ENCODE results near the gene TPCN1. TPM values are rescaled to one million over a fixed set of nuclear protein-coding genes. Genes with fewer than 3 reads are reported as not detected.

TPCN1 gene
- total RNA-seq, 2 donors from 2014 or later = 14.1 to 43.6 TPM

DNA sequence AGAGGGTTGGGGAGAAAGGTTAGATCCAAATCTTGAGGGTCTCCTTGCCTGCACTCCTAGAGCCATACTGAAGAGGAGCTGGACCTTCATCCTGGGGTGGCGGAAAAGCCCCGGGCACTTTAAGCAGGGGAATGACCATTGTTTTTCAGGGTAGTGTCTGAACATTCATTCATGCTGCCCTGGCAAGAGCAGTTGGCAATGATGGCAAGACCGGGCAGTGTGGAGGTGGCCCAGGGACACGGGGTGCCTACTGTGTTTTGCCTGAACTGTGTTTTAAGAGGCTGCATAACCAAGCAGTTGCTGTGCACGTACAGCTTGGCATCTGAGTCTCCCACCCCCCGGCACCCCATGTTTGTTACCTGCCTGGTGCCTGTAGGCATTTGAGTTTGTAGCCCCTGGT lies 14.7 kb downstream of the TPCN1 start:
- peak overlapping the region in 1 of 2 donors; percentile 16 for H3K27ac Mint-ChIP-seq
- H3K4me1 Mint-ChIP-seq (ENCODE audit: low read depth in 2 of 2) = peaks cover 4 to 14% of the 10 kb centered on the region in 2 donors
- DNase-seq (ENCODE audit: low spot score) = no peak
- H3K9me3 Mint-ChIP-seq = no peaks in the 10 kb centered on the region
- no peak for ATAC-seq
- no peak overlapping the region for H3K4me3 Mint-ChIP-seq
- H3K36me3 Mint-ChIP-seq = no peaks in the 10 kb centered on the region
- H3K27me3 Mint-ChIP-seq = no peaks in the 10 kb centered on the region

DNA sequence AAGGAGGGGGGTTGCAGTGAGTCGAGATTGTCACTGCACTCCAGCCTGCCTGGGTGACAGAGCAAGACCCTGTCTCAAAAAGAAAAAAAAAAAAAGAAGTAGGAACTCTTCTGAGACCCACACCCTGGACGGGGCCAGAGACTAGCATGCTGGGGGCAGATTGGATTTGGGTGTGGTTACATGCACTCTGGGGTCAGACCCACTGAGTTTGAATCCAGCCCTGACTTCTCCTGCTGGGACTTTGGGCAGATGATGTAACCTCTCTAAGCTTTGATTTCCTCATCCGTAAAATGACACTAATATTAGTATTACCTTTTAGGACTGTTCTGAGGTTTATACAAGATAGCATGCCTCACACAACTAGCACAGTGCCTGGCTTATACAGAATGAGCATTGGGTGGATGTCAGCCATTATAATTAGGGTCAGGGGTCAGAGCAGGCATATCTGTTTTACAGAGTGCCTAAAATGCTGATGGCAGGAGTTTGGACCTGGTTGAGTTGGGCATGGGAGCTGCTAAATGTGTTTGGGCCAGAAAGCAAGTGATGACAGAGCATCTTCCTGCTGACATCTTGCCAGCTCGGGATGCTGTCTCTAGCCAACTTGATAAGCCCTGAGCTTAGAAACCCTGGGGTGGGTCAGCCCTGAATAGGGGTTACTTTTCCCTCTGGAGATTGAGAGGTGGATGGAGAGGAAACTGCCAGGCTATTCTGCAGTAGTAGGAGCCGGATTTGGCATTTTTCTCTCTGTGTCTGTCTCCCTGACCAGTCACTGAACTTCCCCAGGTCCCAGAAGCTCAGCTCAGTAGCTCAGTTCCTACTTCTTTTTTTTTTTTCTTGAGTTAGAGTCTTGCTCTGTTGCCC lies 15.5 kb downstream of the TPCN1 start:
- DNase-seq (ENCODE audit: low spot score) (no peak), ATAC-seq (no peak)
- Mint-ChIP-seq H3K4me3 (no peak overlapping the region), H3K27ac (peak overlapping the region in 1 of 2 donors; percentile 16), H3K36me3 (no peaks in the 10 kb centered on the region), H3K4me1 (ENCODE audit: low read depth in 2 of 2) (peaks cover 4 to 14% of the 10 kb centered on the region in 2 donors), H3K27me3 (no peaks in the 10 kb centered on the region), H3K9me3 (no peaks in the 10 kb centered on the region)

DNA sequence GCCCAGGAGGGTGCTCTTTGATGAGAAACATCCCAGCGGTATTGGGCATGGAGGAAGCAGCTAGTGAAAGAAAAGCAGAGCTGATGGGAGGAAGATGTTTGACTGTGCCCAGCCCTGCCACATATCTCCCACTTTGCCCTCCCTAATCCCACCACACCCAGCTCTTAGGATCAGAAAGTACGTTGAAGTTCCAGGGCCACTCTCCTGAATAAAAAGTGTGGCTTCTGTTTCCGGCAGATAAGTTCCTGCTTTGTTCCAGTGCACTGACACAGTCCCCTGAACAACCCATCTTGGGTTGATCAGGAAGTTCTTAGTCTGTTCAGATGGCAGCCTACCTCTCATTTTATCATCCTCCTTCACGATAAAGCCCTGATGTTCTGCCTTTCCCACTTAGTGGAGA lies 16.5 kb downstream of the TPCN1 start:
- Mint-ChIP-seq H3K4me3 (no peak overlapping the region), H3K9me3 (no peaks in the 10 kb centered on the region), H3K27ac (no peak overlapping the region), H3K4me1 (ENCODE audit: low read depth in 2 of 2) (peaks cover under 1 to 11% of the 10 kb centered on the region in 2 donors), H3K27me3 (no peaks in the 10 kb centered on the region), H3K36me3 (no peaks in the 10 kb centered on the region)
- no peak for ATAC-seq
- DNase-seq (ENCODE audit: low spot score) = no peak

DNA sequence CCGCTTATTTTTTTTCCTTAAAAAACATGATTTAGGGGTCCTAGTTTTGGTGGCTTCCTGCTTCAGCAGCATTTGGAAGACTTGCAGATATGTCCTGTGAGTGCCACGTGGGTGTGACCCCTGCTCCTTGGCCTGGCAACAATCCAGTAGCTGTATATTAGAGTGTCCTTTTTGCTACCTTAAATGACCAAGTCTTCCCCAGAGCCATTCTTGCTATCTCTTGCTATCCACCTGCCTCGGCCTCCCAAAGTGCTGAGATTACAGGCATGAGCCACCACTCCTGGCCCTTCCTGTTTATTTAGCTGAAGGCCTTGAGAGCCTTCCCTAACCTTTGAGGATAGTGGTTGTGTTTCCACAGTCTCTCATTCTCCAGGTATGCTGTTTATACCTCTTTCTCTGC lies 17.0 kb downstream of the TPCN1 start:
- ATAC-seq (no peak), DNase-seq (ENCODE audit: low spot score) (no peak)
- Mint-ChIP-seq H3K27me3 (no peaks in the 10 kb centered on the region), H3K4me1 (ENCODE audit: low read depth in 2 of 2) (peaks cover 0 to 7% of the 10 kb centered on the region in 2 donors), H3K36me3 (no peaks in the 10 kb centered on the region), H3K4me3 (no peak overlapping the region), H3K27ac (no peak overlapping the region), H3K9me3 (no peaks in the 10 kb centered on the region)

DNA sequence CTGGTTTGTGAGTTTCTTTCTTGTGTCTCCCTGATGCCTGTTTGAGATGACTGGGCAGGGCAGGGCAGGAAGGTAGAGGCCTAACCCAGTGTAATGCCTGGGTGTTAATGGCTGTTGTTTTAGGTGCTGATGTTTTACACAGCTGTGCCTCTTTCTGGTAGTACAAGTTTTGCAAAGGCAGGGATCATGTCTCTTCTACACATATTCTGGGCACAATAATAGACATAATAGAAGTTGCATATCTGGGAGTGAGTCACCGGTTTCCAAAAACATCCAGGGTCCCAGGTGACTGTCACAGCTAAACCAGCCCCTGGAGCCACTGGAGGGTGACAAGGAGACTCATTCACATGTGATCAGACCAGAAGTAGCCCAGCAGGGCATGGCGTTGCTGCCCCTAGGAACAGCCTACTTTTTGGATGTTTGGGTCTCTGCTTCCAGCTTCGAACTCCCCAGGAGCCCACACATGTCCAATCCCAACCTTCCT lies 18.1 kb downstream of the TPCN1 start:
- H3K4me3 Mint-ChIP-seq = no peak overlapping the region
- DNase-seq (ENCODE audit: low spot score) = no peak
- ATAC-seq = no peak
- no peaks in the 10 kb centered on the region for H3K36me3 Mint-ChIP-seq
- H3K4me1 Mint-ChIP-seq (ENCODE audit: low read depth in 2 of 2) = peaks cover 0 to 3% of the 10 kb centered on the region in 2 donors
- no peaks in the 10 kb centered on the region for H3K9me3 Mint-ChIP-seq
- H3K27ac Mint-ChIP-seq = no peak overlapping the region
- no peaks in the 10 kb centered on the region for H3K27me3 Mint-ChIP-seq

DNA sequence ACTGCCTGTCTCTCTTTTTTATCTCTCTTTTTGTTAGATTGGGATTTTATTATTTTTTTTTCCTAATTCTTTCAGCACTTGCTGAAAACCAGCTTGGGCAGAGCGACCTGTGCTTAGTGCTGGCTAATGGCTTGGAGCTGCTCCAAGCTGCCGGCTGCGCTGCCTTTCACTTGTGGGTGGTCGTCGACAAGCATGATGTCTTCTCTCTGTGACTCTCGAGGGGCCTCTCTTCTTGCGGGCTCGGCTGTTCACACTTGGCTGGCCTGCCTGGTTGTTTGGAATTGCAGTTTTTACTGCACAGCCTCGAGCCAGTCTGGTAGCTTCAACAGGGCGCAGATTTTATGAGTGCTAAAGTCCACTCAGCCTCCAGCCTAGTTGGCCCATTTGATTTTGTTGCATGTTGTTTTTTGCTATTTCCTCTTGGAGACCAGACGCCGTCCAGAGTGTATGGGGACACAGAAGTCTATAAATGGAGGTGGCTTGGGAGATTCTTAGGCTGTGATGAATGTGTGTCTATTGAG lies 18.6 kb downstream of the TPCN1 start:
- no peaks in the 10 kb centered on the region for H3K9me3 Mint-ChIP-seq
- H3K27ac Mint-ChIP-seq = peak overlapping the region in 1 of 2 donors; percentile 76
- H3K36me3 Mint-ChIP-seq = no peaks in the 10 kb centered on the region
- no peak for ATAC-seq
- no peak overlapping the region for H3K4me3 Mint-ChIP-seq
- H3K4me1 Mint-ChIP-seq (ENCODE audit: low read depth in 2 of 2) = peaks cover 0 to 3% of the 10 kb centered on the region in 2 donors
- no peaks in the 10 kb centered on the region for H3K27me3 Mint-ChIP-seq
- no peak for DNase-seq (ENCODE audit: low spot score)

DNA sequence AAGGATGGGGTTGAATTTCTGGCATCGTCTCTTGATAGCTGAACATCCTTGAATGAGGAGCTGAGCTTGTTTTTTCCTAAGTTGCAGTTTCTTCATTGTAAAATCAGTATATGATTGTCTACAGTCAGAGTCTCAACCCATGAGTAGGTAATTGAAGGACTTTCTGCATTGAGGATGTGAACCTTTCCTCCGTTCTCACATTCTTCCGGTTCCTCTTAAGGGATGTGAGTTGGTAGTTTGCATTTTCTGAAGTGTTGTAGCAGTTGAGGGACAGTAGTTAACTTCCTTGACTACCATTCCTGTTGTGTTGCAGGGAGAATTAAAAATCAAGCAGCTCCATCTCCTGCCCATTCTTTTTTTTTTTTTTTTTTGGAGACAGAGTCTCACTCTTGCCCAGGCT lies 19.1 kb downstream of the TPCN1 start:
- H3K36me3 Mint-ChIP-seq = no peaks in the 10 kb centered on the region
- H3K4me3 Mint-ChIP-seq = no peak overlapping the region
- H3K4me1 Mint-ChIP-seq (ENCODE audit: low read depth in 2 of 2) = peaks cover 0 to 3% of the 10 kb centered on the region in 2 donors
- no peaks in the 10 kb centered on the region for H3K27me3 Mint-ChIP-seq
- no peak for DNase-seq (ENCODE audit: low spot score)
- no peaks in the 10 kb centered on the region for H3K9me3 Mint-ChIP-seq
- ATAC-seq = no peak
- H3K27ac Mint-ChIP-seq = peak overlapping the region in 1 of 2 donors; percentile 76

DNA sequence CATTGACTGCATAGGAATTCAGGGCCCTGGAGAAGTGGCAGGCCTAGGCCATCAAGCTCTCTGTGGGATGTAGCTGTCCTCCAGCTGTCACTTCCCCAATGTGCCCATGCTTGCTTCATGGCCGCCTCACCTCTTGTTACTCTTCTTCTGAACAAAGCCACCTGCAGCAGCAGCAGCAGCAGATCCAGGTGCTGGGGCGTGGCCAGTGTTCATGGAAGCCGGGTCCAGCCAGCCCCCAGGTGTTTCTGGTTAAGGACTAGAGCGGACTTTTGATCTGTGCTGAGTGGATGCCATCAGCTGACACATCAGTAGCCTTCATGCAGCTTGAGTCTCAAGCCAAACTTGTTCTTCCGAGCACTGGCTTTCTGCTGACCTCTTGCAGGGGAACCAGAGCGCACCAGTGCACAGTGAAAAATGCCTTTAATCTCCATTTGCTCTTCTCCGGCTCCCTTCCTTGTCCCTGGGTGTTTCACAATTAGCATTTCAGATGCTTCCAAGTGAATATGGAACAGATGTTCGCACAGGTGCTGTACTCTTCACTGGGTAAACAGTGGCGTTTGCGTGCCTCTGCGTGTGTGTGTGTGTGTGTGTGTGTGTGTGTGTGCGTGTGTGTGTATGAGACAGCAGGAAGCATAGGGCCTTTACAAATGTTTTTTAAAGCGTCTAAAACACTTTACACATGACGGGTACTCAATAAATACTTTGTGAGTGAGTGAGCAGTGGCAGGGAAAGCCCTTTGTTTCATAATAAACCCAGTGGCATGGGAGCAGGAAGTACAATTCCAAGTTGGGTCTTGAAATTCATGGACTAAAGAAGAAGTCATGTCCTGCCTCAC lies 20.1 kb downstream of the TPCN1 start:
- H3K27ac Mint-ChIP-seq = peak overlapping the region in 1 of 2 donors; percentile 76
- no peaks in the 10 kb centered on the region for H3K36me3 Mint-ChIP-seq
- ATAC-seq = no peak
- no peaks in the 10 kb centered on the region for H3K27me3 Mint-ChIP-seq
- DNase-seq (ENCODE audit: low spot score) = no peak
- no peaks in the 10 kb centered on the region for H3K9me3 Mint-ChIP-seq
- H3K4me1 Mint-ChIP-seq (ENCODE audit: low read depth in 2 of 2) = no peaks in the 10 kb centered on the region
- H3K4me3 Mint-ChIP-seq = no peak overlapping the region

DNA sequence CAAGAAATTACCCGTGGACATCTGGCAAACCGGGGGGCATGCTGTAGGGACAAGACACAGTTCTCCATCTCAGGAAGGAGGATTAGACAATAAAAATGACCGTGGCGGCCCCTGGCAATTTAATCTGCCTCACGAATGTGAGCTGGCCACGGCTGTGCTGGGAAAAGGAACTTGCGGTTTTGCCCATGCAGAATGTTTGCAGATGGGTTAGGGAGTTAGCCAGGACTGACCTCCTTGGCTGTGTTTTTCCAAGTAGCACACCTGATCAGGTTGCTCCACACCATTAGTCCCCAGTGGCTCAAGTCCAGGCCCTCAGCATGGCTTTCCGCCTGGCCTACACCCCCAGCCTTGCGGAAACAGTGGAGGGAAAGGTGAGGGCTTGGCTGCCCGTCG lies 20.8 kb downstream of the TPCN1 start:
- Mint-ChIP-seq H3K4me3 (no peak overlapping the region), H3K4me1 (ENCODE audit: low read depth in 2 of 2) (no peaks in the 10 kb centered on the region), H3K36me3 (no peaks in the 10 kb centered on the region), H3K9me3 (no peaks in the 10 kb centered on the region), H3K27ac (no peak overlapping the region), H3K27me3 (no peaks in the 10 kb centered on the region)
- DNase-seq (ENCODE audit: low spot score) (no peak), ATAC-seq (no peak)

DNA sequence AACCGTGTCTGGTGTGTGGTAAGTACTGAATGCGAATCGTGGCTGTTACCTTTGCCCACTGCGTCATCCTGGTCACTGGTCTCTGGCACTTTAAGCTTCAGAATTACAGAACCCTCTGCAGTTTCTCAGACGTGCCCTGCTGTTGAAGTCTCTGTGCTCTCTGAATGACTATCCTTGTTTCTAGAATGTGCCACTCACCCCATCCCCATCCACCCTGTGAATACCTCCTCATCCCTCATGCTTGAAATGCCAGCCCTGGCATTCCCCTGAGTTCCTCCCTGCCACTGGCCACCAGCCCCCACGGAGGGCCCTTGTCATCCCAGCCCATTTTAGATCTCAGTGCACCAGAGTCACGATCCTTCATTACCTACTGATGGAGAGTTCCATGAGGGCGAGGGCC lies 21.3 kb downstream of the TPCN1 start:
- Mint-ChIP-seq H3K9me3 (no peaks in the 10 kb centered on the region), H3K27ac (no peak overlapping the region), H3K27me3 (no peaks in the 10 kb centered on the region), H3K4me1 (ENCODE audit: low read depth in 2 of 2) (no peaks in the 10 kb centered on the region), H3K4me3 (no peak overlapping the region), H3K36me3 (no peaks in the 10 kb centered on the region)
- no peak for ATAC-seq
- DNase-seq (ENCODE audit: low spot score) = no peak

DNA sequence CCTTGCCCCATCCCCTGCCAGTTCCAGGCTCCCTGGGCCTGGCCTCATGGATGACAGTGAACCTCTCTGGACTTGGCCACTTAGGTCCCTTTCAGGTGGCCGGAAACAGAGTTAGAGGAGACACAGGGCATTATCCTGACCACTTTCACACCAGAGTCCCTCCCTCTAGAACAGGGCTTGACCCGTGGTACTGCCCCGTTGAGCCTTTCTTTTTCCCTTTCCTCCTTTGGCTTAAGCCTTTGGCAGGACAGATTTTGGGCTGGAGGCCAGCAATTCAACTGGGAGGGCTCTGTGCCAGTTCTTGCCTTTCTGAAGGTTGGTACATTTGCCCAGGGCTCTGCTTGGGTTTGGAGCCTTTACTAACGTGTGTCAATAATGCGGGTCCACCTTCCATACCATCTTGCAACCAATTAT lies 22.8 kb downstream of the TPCN1 start:
- H3K9me3 Mint-ChIP-seq = no peaks in the 10 kb centered on the region
- ATAC-seq = no peak
- H3K27ac Mint-ChIP-seq = no peak overlapping the region
- no peaks in the 10 kb centered on the region for H3K4me1 Mint-ChIP-seq (ENCODE audit: low read depth in 2 of 2)
- no peaks in the 10 kb centered on the region for H3K27me3 Mint-ChIP-seq
- DNase-seq (ENCODE audit: low spot score) = no peak
- H3K4me3 Mint-ChIP-seq = no peak overlapping the region
- H3K36me3 Mint-ChIP-seq = no peaks in the 10 kb centered on the region

DNA sequence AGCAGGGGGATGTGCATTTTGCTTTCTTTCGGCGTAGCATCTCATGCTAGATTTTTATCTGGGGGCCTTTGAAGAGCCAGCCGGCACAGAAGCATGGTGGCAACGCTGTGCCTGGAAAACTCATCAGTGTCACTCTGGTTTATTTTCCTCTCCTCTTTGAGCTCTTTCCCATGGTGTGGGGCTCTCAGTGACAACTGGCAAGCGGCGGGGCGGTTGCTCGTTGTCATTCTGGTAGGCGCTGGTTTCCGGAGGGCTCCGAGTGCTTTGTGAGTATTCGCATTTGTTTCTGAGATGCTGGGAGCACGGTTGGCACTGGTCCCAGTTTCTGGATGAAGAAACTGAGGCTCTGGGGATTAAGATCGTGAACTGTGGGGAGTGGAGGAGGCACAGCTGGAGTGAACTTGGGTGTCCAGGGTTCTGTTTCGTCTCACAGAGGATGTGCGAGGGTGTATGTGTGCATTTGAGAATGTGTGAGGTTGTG lies 23.3 kb downstream of the TPCN1 start:
- Mint-ChIP-seq H3K4me3 (no peak overlapping the region), H3K9me3 (no peaks in the 10 kb centered on the region), H3K36me3 (no peaks in the 10 kb centered on the region), H3K27ac (peak overlapping the region in 1 of 2 donors; percentile 9), H3K4me1 (ENCODE audit: low read depth in 2 of 2) (no peaks in the 10 kb centered on the region), H3K27me3 (no peaks in the 10 kb centered on the region)
- ATAC-seq (no peak), DNase-seq (ENCODE audit: low spot score) (no peak)

DNA sequence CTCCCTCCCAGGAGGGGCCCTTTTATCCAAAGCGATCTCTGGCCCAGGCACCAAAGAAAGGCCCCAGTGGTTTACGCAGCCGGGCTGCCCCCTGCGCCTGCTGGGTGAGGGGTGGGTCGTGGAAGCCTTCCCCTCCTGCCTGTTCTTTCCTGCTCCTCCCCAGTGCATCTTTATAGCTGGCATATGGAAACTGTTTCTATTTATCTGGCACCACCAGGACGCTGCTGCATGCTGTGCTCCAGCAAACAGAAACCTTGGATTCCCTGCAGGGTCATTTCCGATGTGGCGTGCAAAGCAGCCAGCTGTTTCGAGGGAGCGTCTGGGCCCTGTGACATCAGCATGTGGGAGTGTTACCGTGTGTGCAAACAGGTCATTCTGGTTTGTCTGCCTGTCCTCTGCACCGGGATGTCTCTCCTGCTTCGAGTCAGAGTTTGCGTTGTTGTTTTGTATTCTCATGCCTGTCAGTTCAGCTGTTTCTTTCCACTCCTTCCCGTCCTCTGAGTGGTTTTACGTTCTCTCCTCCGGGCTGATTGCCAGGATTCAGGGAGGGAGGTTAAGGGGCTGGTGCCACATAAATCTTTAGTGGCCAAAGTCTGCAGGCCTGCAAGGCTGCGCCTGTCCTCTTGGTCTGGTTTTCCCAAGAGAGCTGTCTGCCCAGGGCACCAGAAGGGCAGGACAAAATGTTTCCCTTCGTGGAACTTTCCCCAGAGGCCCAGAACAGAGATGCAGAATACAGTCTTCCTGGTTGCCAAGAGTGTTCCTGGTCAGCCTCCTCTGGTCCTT lies 24.6 kb downstream of the TPCN1 start:
- Mint-ChIP-seq H3K4me3 (no peak overlapping the region), H3K4me1 (ENCODE audit: low read depth in 2 of 2) (no peaks in the 10 kb centered on the region), H3K27ac (no peak overlapping the region), H3K27me3 (no peaks in the 10 kb centered on the region), H3K9me3 (no peaks in the 10 kb centered on the region), H3K36me3 (no peaks in the 10 kb centered on the region)
- no peak for DNase-seq (ENCODE audit: low spot score)
- ATAC-seq = no peak
